ENCODE data around the gene CD300E.

CD300E gene

GRCh38 chr17:74573169-74573568, 50.4 kb downstream of the CD300E start:
- H3K27ac ChIP-seq (ENCODE audit: low read length): no peak overlapping the region
- no peak overlapping the region for H3K4me2 ChIP-seq (ENCODE audit: low read length)
- no peaks in the 10 kb centered on the region for H3K4me1 ChIP-seq (ENCODE audit: low read length)
- no peak overlapping the region for H2AFZ ChIP-seq (ENCODE audit: low read depth, low read length)
- H3K79me2 ChIP-seq (ENCODE audit: low read length): no peaks in the 10 kb centered on the region
- TF ChIP-seq CTCF (IDR thresholded peaks at IDR 0.05; ENCODE audit: low read depth, low read length): no peak
- no peak for TF ChIP-seq EZH2phosphoT487 (IDR thresholded peaks at IDR 0.05; ENCODE audit: low read depth)
- peaks cover 26% of the 10 kb centered on the region for H3K27me3 ChIP-seq (ENCODE audit: low read depth, low read length)
- no peaks in the 10 kb centered on the region for H4K20me1 ChIP-seq (ENCODE audit: insufficient read depth, low read length)
- H3K4me3 ChIP-seq (ENCODE audit: low read length): no peak overlapping the region
- no peaks in the 10 kb centered on the region for H3K36me3 ChIP-seq (replicated peaks; ENCODE audit: low read depth, low read length)
- no peak overlapping the region for H3K9ac ChIP-seq (ENCODE audit: low read length)
- no peaks in the 10 kb centered on the region for H3K9me3 ChIP-seq (ENCODE audit: insufficient read depth, low read length)

- Histone ChIP-seq H3K79me2 (ENCODE audit: low read length) (no peaks in the 10 kb centered on the region), H3K9ac (ENCODE audit: low read length) (no peak overlapping the region), H2AFZ (ENCODE audit: low read depth, low read length) (no peak overlapping the region), H3K4me2 (ENCODE audit: low read length) (no peak overlapping the region), H3K4me1 (ENCODE audit: low read length) (peaks cover 9% of the 10 kb centered on the region), H4K20me1 (ENCODE audit: insufficient read depth, low read length) (no peaks in the 10 kb centered on the region), H3K4me3 (ENCODE audit: low read length) (no peak overlapping the region), H3K9me3 (ENCODE audit: insufficient read depth, low read length) (no peaks in the 10 kb centered on the region), H3K27me3 (ENCODE audit: low read depth, low read length) (peaks cover 30% of the 10 kb centered on the region), H3K36me3 (replicated peaks; ENCODE audit: low read depth, low read length) (no peaks in the 10 kb centered on the region), H3K27ac (ENCODE audit: low read length) (no peak overlapping the region)
- TF ChIP-seq CTCF (IDR thresholded peaks at IDR 0.05; ENCODE audit: low read depth, low read length) (no peak), EZH2phosphoT487 (IDR thresholded peaks at IDR 0.05; ENCODE audit: low read depth) (no peak)
These were observed 51.8 kb downstream of the CD300E start for GRCh38 chr17:74571621-74572270.

GRCh38 chr17:74569020-74570003, 54.2 kb downstream of the CD300E start:
- H4K20me1 ChIP-seq (ENCODE audit: insufficient read depth, low read length): no peaks in the 10 kb centered on the region
- H3K4me3 ChIP-seq (ENCODE audit: low read length): no peak overlapping the region
- H3K9me3 ChIP-seq (ENCODE audit: insufficient read depth, low read length): no peaks in the 10 kb centered on the region
- peaks cover 13% of the 10 kb centered on the region for H3K4me1 ChIP-seq (ENCODE audit: low read length)
- no peak overlapping the region for H3K9ac ChIP-seq (ENCODE audit: low read length)
- H3K4me2 ChIP-seq (ENCODE audit: low read length): no peak overlapping the region
- no peak overlapping the region for H2AFZ ChIP-seq (ENCODE audit: low read depth, low read length)
- TF ChIP-seq CTCF (IDR thresholded peaks at IDR 0.05; ENCODE audit: low read depth, low read length) (no peak), EZH2phosphoT487 (IDR thresholded peaks at IDR 0.05; ENCODE audit: low read depth) (no peak)
- no peaks in the 10 kb centered on the region for H3K79me2 ChIP-seq (ENCODE audit: low read length)
- H3K27me3 ChIP-seq (ENCODE audit: low read depth, low read length): peaks cover 19% of the 10 kb centered on the region
- H3K36me3 ChIP-seq (replicated peaks; ENCODE audit: low read depth, low read length): no peaks in the 10 kb centered on the region
- H3K27ac ChIP-seq (ENCODE audit: low read length): no peak overlapping the region

Data from OCI-LY3 (cell line).